Middle frontal gyrus (tissue), 1 donor: ENCODE data around the gene GAS6.

ENCODE experiments used
- DNase-seq: peaks from one replicate; pipeline ENCODE4 v3.0.0-alpha.2; 2015; ENCODE audit warnings: low spot score; ENCODE audit errors: extremely low spot score

Gene GAS6

DNA sequence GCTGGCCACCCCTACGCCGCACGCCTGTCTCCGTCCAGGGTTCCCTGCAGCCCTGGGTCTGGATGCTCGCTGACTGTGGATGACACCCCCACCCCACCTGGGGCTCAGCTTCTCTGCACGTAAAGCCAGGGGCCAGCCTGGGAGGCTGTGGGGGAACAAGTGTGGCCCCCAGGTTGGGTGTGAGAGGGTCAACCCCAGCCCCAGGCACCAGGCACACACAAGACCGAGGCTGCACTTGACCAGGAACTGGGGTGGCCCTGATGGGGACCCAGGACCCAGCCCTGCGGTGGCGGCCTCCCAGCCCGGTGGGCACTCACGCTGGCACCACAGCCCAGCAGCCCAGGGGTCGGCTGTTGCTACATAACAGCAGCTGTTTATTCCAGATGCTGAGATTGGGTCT lies 41.6 kb downstream of the GAS6 start:
- DNase-seq: no peak

DNA sequence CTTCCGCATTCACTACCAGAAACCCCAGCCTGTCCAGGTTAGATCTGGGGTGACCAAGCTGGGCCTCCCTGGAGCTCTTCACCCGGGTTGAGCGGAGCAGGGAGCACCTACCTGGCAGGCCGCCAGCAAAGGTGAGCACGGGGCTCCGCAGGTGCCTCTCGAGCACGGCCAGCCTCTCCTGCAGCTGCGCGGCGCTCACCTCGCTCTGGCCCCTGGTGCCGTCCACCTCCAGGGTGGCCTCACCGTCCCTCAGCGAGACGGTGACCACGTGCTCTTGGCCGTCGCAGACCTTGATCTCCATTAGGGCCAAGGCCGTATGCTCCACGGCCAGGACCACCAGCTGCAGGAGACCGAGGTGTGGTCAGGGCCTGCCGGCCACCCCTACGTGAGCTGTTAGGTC lies 42.0 kb downstream of the GAS6 start:
- DNase-seq: no peak

DNA sequence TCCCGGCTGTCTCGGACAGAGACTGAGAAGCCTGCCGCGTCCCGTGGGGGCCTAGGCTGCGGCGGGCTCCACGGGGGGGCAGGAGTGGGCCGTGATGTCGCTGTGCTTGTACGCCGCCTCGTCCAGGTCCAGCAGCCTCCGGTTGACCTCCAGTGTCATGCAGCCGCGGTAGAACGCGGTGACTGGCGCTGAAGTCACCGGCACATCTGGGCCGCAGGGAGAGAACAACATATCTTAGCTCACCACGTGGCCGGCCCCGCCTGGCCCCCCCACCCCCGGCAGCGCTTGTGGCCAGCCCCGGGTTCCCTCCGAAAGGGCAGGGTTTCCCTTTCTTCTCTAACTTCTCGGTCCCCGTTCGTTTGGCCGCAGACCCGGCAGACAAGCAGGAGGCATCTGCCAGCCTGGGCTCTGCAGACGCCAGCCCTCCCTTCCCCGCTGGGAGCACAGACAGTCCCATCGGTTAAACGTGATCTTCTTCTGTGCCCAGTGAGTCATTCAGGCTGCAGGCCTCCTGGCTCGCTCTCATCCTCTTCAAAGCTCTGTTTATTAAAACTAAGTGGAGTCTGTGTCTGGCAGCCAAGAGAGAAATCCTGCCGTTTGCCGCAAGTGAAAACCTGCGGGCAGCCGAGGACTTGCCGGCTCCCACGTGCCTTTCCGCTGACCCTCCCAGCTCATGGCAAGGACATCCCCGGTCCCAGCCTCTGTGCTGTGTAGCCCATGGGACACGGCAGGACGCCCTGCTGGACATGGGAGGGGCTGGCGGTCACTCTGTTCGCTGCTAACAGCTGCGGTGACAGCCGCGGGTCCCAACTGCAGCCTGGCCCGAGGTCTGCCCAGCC lies 42.8 kb downstream of the GAS6 start:
- peak; percentile 63 for DNase-seq

DNA sequence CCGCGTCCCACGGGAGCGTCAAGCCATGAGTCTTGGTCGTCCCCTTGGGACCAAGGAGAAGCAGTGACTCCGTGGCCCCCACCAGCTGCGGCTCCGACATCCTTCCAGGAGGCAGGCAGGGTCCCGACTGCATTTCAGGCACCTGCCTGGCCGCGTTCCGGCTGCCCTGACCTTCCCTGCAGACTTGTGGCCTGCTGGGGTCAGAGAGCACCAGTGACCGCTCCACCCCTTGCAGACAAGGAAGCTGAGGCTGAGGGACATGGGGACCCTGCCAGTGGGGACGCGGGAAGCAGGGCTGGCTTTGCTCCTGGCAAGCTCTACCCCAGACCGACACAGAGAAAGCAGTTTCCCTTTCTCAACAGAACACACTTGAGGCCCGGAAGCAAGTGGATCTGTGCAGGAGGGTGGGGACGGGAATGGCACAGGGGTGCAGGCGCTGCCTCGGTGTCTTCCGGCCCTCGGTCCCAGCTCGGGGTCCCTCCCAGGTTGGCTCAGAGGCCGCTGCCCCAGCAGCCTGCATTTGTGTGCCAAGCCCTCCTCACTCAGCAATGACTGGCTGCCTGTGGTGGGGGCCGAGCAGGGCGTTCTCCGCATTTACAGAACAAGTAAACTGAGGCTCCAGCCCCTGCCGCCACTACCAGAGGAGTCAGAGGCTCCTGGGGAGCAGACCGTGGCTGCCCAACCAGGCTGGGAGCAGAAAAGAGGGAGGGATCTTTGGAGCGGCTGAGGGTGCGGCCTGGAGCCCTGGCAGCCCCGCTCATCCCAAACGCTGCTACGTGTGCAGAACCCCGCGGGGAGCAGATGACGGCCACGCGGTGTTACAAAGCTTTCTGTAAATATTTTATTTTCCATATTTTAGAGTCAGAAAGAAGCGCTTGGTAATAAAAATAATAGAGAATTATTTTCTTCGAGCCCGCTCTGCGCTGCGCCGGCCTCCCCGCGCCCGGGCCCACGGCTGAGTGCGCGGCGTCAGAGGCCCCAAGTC lies 43.9 kb downstream of the GAS6 start:
- DNase-seq: no peak

DNA sequence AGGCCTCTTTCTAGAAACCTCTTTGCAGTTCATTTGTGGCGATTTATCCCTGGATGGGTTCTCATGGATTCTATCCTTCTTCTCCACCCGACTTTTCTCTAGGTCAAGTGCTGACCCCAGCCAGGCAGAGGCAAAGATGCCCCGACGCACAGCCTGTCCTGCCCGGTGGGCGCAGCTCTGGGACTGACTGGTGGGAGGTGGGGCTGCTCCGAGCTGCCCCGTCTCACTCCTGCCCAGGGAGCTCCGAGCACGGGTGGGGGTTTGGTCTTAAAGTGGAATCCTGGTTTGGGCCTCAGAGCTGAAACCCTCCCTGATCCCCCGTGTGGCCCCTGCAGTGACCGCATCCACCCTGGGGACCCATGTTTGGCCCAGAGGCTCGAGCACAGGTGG lies 44.5 kb downstream of the GAS6 start:
- DNase-seq: no peak

DNA sequence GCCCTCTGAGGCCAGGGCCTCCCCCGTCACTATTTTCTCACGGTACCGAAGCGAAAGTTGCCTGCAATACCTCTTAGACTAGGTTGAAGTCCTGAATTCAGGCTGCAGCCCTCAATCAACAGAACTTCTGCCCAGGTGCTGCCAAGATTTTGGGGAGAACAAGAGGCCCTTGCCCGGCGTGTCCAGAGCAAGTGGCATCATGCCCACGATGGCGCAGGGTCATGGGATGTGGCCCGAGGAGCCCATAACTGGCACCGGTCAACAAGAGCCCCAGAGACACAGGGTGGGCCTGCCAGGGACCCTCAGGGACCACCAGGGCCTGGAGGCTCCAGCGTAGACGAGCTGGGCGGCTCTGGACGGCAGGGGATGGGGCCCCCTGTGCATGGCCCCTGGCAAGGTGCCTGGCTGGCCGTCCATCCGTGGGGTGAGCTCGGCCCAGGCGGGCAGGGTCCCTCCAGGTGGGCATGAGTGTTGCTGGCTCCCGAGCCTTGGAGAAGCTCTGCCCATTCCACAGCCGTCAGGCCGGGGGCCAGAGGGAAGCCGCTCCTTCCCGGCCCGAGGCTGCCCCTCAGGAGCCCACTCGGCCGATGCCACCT lies 45.1 kb downstream of the GAS6 start:
- DNase-seq: no peak

DNA sequence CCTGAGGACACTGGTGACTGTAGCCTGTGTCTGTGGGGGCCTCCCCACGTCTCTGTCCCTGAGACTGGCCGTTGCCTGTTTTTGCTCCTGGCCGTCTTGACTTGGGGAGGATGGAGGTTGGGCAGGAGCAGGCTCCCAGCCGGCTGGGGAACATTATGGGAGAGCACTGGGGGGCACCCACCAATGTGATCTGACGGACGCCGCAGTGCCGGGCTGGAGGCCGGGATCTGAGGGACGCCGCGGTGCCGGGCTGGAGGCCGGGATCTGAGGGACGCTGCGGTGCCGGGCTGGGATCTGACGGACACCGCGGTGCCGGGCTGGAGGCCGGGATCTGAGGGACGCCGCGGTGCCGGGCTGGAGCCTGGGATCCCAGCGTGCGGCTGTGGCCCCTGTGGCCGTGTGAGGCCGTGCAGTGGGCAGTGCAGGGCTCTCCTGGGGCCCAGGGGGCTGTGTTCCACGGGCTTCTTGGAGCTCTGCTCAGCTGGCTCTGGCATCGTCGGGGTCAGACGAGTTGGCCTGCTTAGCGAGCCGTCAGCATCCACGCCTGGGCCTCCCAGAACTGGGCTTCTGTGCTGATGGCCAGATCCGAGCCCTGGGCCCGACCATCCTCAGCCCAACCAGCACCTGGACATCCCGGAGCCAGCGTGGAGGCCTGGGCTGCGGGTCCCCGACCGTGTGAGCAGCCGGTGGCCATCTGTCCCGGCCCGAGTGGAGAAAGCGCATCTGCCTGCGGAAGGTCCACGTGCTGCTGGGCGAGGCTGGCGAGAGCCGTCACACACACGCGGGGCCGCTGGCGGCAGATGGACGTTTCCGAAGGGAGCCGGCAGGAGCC lies 45.8 kb downstream of the GAS6 start:
- no peak for DNase-seq

DNA sequence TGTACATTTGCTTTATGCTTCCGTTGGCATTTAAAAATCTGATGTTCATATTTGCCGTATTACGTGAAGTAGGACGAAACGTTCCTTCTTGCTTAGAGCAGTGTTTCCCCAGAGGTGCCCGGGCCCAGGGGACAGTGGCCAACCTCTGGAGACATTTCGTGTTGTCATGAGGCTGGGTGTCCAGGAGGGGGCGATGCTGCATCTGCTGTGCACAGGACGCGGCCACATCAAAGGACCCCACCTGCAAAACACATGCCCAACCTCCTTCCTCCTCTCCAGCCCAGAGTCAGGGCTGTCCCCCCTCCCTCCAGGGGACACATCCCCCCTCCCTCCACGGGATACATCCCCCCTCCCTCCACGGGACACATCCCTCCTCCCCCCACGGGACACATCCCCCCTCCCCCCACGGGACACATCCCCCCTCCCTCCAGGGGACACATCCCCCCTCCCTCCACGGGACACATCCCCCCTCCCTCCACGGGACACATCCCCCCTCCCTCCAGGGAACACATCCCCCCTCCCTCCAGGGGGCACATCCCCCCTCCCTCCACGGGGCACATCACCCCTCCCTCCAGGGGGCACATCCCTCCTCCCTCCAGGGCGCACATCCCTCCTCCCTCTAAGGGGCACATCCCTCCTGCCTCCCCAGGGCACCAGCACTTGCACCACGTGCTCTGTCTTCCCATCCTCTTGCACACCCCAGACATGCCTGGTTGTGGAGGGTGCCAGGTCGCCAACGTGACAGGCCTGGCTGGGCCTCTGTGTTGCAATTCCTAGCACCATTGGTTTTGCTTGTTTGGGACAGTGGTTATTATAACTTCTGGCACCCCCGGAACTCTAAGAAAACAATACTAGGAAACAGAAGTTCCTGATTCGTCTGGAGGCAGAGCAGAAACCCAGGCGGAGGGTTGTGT lies 46.7 kb downstream of the GAS6 start:
- no peak for DNase-seq

DNA sequence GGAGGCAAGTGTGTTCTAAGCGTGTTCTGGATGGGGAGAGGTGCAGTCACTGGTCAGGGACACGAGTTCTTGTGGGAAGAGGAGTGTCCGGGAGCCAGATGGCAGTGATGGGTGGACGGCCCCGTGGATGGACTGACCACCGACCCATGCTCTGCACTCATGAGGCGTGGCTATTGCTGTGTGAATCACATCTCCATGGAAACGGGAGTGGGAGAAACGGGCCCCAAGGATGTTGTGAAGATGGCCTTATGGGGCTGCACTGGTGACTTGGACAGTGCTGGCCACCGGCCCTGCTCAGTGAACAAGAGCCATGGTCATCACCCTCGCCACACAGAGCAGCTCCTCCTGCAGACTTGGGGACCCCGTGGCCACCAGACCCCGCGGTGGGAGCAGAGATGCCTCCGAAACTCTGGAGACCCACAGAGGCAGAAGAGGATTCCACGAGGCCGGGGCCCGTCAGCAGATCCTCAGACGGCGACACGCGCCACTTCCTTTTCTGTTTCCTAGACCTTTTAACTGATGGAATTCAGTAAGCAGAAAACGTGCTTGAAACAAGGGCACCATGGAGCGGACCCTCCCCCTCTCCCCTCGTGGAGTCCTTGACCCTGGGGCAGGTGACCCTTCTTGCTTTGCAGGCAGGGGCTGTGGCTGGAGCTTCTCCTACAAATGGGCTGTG lies 47.5 kb downstream of the GAS6 start:
- no peak for DNase-seq

DNA sequence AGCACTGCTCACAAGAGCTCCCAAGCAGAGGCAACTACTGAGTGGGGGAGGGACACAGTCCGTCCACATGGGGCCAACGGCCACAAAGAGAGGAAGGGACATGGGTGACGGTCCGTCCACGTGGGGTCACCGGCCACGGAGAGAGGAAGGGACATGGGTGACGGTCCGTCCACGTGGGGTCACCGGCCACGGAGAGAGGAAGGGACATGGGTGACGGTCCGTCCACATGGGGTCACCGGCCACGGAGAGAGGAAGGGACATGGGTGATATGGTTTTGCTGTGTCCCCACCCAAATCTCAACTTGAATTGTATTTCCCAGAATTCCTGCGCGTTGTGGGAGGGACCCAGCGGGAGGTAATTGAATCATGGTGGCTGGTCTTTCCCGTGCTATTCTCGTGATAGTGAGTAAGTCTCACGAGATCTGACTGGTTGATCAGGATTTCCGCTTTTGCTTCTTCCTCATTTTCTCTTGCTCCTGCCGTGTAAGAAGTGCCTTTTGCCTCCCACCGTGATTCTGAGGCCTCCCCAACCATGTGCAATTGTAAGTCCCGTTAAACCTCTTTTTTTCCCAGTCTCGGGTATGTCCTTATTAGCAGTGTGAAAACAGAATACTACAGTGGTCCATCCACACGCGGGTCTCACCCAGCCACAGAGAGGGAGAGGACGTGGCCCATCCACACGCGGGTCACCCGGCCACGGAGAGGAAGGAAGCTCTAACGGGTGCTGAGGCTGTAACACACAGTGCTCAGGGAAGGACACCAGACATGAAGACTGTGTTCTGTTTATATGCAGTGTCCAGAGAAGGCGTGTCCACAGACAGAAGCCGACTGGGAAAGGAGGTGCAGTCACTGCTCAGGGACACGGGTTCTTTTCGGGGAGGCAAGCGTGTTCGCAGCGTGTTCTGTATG lies 48.5 kb downstream of the GAS6 start:
- no peak for DNase-seq

DNA sequence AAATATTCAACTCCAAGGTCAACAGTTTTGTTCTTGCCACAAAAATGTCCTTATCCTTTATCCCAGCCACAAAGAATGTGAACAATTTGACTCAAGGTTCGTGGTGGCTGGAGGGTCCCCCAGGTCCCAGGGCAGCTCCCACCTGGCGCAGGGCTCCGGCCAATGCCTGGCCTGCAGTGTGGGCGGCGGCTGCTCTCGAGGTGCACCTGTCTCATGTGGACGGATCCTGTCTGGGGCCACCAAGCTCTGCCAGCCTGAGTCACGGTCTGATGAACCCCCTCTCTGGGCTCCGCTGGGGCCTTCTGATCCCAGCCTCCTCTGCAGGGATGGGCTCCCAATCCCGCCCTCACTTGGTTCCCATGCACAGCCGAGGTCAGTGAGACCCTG lies 49.4 kb downstream of the GAS6 start:
- DNase-seq: no peak

DNA sequence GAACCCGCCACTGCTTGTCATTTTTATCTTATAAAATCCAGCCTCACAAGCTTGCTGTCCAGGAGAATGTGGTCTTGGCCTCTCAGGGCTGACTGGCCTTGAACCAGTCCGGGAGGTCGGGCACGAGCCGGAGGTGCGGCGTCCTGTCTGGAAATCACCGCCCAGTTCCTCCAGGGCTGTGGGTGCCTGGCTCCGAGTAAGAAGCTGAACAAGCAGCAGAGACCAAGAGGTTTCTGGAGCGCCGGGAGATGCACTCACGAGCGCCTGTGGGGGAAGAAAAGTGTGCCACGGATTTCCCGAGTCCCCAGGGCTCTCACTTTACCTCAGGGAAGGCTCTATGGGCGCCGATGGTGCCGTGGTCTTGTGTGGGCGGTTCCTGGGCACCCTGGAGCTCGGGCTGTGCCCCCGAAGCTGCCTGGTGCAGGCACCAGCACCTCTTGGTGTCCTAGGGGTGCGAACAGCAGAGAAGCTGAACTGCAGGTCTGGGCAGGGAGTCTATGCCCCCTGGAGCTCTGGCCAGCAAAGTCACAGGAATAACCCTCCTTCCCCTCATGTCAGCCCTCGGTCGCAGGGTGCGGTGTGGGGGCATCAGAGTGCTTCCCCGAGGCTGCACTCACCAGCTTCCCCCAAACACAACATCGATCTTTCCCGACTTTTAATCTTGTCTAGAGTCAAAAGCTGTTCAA lies 50.0 kb downstream of the GAS6 start:
- no peak for DNase-seq

DNA sequence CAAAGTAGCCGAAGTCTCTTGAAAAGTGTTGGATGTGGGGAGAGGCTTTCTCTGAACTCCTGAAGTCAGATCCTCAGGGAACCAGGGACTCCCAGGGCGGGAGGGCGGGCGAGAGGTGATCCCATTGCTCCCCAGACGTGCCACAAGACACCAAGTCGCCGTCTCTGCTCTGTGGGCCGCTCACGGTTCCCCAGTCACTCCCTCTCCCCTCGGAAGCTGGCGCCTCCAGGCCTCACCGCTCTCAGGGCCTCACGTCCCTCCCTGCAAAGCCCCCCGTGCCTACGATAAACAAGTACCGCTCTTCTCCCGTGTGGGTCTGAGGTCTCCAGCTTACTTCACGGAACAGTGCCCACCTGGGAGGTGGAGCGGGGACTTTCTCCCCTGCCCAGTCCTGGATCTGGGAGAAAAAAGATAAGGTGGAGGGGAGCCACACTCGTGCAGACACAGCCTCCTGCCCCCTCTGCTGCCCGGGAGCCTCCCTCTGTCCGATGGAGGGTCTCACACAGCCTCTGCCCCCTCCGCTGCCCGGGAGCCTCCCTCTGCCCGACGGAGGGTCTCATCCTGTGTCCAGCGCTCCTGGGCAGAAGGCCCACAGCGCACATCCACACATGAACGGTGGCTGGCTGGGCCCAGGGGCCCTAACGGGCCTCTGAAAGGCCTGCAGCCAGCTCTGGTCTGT lies 50.7 kb downstream of the GAS6 start:
- no peak for DNase-seq

DNA sequence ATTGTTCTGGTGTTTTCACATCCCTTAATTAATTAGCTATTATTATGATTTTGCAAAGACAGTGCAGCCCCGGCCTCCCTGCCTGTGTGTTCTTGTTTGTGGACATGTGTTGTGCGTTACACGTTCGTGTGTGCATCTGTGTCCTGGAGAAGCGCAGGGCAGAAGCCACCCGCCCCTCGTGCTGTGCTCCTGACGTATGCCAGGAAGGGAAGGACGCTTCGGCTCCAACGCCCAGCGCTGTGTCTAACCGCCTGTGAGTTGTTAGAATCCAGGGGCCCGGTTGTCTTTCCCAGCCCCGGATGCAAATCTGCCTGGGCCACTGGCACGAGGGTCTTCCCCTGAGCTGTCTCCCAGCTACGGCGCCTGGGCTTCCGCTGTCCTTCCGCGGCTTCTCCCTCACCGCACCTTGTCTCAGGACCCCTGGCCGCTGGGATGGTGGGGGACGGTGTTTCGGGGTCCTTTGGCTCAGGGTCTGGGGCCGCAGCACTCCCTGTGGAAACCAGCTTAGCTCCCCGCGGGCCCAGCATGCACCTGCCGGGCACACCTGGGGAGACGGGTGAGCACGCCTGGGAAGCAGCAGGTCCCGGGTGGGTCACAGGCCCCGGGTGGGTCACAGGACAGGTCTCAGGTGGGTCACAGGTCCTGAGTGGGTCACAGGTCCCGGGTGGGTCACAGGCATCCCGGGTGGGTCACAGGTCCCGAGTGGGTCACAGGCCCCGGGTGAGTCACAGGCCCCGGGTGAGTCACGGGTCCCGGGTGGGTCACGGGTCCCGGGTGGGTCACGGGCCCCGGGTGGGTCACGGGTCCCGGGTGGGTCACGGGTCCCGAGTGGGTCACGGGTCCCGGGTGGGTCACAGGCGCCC lies 51.5 kb downstream of the GAS6 start:
- DNase-seq: no peak

DNA sequence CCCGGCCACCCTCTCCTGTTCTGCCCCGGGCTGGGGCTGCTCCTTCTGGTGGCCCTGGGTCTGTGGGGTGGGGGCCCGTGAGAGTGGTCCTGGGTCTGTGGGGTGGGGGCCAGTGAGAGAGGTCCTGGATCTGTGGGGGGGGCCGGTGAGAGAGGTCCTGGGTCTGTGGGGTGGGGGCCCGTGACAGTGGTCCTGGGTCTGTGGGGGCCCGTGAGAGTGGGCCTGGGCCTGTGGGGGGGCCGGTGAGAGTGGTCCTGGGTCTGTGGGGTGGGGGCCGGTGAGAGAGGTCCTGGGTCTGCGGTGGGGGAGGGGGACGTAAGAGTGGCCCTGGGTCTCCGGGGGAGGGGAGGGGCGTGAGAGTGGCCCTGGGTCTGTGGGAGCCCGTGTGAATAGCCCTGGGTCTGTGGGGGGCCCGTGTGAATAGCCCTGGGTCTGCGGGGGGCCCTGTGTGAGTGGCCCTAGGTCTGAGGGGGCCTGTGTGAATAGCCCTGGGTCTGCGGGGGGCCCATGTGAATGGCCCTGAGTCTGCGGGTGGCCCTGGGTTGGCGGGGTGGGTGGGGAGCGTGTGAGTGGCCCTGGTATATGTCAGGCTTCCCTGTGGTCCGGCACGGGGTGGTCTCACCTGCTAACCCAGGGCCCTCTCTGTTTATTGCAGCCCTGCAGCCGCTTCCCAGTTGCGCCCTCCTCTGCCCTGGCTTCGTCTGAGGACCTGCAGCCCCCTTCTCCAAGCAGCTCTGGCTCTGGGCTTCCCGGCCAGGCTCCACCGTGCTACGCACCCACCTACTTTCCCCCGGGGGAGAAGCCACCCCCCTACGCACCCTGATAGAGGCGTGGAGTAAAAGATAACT lies 52.6 kb downstream of the GAS6 start:
- no peak for DNase-seq
